Adipocyte (in vitro differentiated cells): Measurements from ENCODE around the gene BAG3.
"Not testable (repeated sequence)": the region's sequence is repeated elsewhere in the genome, so short reads cannot be mapped to it uniquely, and the experiment has no call there.

Source experiments
- DNase-seq: peaks from one replicate; pipeline ENCODE4 v3.0.0-alpha.2; 2015; ENCODE audit warnings: low read depth
- H3K27me3 ChIP-seq: replicated peaks from 2 replicates; pipeline ENCODE4 v1.7.0; 2013; ENCODE audit warnings: mild to moderate bottlenecking, low read length, moderate library complexity; ENCODE audit not compliant: control insufficient read depth, insufficient read depth
- H3K36me3 ChIP-seq: 2 replicates; pipeline ENCODE4 v1.7.0; 2013; ENCODE audit warnings: low read length, mild to moderate bottlenecking, moderate library complexity; ENCODE audit not compliant: control insufficient read depth, insufficient read depth, severe bottlenecking
- H3K4me1 ChIP-seq: 2 replicates; pipeline ENCODE4 v1.7.0; 2013; ENCODE audit warnings: mild to moderate bottlenecking, low read length, moderate library complexity; ENCODE audit not compliant: control insufficient read depth, insufficient read depth
- H3K4me3 ChIP-seq: 2 replicates; pipeline ENCODE4 v1.7.0; 2013; ENCODE audit warnings: mild to moderate bottlenecking, low read length, moderate library complexity
- H3K9ac ChIP-seq: 2 replicates; pipeline ENCODE4 v1.7.0; 2013; ENCODE audit warnings: mild to moderate bottlenecking, low read length, moderate library complexity
- H3K9me3 ChIP-seq: 2 replicates; pipeline ENCODE4 v1.7.0; 2013; ENCODE audit warnings: mild to moderate bottlenecking, low read length, moderate library complexity; ENCODE audit not compliant: control insufficient read depth

BAG3 gene

DNA sequence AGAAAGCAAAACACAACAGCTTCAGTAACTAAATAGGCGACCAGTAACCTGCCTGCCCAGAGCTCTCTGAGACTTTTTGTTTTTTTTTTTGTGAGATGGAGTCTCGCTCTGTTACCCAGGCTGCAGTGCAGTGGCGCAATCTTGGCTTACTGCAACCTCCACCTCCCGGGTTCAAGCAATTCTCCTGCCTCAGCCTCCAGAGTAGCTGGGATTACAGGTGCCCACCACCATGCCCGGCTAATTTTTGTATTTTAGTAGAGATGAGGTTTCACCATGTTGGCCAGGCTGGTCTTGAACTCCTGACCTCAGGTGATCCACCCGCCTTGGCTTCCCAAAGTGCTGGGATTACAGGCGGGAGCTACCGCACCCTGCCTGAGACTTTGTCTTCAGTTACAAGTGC is 31.4 kb upstream of the BAG3 start:
- H3K27me3 ChIP-seq, H3K9me3 ChIP-seq, H3K36me3 ChIP-seq, DNase-seq, H3K4me3 ChIP-seq, H3K9ac ChIP-seq: not testable (repeated sequence)
- H3K4me1 ChIP-seq = peaks cover 32% of the 10 kb centered on the region

DNA sequence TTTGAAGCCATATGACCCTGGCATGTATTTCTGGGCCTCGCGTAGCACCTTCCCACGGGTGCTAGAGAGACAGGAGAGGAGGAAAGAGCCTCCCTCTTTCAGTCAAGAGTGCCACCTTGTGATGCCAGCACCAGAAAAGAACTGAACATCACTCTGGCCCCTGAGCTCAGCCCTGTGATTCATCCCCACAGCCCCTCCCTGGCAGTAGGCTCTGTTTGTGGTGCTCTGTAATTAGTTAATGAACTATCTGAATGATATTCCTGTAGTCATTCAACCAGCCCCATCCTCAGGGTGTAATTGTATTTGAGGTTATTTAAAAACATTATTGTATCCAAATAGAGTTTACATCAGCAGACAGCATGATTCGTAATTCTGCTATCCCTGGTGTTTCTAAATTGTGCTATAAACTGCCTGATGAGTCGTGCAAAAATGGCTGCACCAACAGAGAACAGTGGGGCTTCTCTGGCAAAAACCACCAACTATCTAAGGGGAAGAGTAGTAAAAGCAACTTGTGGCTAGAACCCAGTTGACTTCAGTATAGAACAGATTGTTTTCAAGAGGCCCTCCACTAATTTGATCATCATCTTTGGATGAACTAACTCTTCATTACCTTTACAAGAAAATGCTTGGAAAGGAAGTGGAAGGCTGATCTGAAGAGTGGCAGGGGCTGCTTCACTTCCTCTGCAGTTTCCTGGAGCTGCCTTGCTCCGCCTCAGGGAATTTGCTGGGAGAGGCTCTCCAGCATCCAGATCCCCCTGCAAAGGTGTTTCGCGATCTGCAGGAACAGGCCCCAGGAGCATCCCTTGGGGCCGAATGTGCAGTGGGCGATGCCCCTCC is 30.7 kb upstream of the BAG3 start:
- H3K9me3 ChIP-seq = no peaks in the 10 kb centered on the region
- no peaks in the 10 kb centered on the region for H3K36me3 ChIP-seq
- no peaks in the 10 kb centered on the region for H3K27me3 ChIP-seq
- peak; percentile 27 for DNase-seq
- H3K4me1 ChIP-seq = peaks cover 32% of the 10 kb centered on the region
- H3K4me3 ChIP-seq = no peak overlapping the region
- H3K9ac ChIP-seq = no peak overlapping the region

DNA sequence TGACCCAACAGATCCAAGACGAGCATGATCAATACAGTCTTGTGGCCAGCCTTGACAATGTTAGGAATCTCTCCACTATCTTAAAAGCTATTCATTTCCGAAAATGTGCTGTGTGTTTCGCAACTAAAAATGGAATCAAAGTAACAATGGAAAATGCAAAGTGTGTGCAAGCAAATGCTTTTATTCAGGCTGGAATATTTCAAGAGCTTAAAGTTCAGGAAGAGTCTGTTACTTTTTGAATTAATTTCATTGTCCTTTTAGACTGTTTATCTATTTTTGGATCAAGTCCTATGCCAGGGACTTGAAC is 30.1 kb upstream of the BAG3 start:
- H3K27me3 ChIP-seq = no peaks in the 10 kb centered on the region
- DNase-seq = no peak
- H3K4me3 ChIP-seq = no peak overlapping the region
- no peak overlapping the region for H3K9ac ChIP-seq
- H3K36me3 ChIP-seq = no peaks in the 10 kb centered on the region
- peaks cover 32% of the 10 kb centered on the region for H3K4me1 ChIP-seq
- no peaks in the 10 kb centered on the region for H3K9me3 ChIP-seq

DNA sequence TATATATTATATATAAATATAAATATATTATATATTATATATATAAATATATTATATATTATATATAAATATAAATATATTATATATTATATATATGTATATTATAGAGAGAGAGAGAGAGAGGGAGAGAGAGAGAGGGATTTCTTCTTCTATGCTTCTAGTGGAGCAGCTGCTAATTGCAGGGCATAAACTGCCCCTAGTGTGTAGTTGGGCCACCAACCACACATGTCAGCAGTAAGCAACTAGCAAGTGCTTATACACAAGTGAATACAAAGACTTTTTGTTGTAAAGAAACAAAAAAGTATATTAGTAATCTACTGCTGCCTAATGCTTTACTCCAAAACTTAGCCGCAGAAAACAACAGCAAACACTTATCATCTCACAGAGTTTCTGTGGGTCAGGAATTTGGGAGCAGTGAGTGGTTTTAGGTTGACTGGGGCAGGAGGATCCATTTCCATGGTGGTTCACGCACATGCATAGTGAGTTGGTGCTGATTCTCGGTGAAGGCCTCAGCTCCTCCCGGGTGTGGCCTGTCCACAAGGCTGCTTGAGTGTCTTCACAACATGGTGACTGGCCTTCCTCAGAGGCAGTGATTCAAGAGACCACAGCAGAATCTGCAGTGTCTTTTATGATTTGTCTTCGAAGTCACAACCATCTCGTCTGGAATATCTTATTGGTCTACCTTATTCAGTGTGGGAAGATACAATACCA is 25.5 kb upstream of the BAG3 start:
- Histone ChIP-seq H3K4me1 (peaks cover 5% of the 10 kb centered on the region), H3K36me3 (no peaks in the 10 kb centered on the region), H3K9me3 (no peaks in the 10 kb centered on the region), H3K9ac (no peak overlapping the region), H3K4me3 (no peak overlapping the region), H3K27me3 (no peaks in the 10 kb centered on the region)
- DNase-seq = no peak

DNA sequence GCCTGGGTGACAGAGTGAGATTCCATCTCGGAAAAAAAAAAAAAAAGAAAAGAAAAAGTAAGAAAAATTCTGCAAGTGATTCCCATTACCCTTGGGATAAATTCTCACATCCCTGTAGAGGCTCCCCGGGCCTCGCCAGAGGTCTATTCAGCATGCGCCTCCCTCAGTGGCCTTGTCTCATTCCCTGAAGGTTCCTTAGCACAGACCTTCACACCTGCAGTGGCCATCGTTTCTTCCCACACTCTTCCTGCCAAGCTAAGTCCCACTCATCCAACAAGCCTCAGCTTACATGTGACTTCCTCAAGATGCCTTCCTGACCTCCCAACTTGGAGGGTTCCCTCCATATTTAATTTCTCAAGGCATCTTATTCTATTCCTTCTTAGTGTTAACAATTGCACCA is 20.9 kb upstream of the BAG3 start:
- Histone ChIP-seq H3K9me3 (no peaks in the 10 kb centered on the region), H3K9ac (no peak overlapping the region), H3K36me3 (no peaks in the 10 kb centered on the region), H3K27me3 (no peaks in the 10 kb centered on the region), H3K4me1 (peaks cover 6% of the 10 kb centered on the region), H3K4me3 (no peak overlapping the region)
- no peak for DNase-seq

DNA sequence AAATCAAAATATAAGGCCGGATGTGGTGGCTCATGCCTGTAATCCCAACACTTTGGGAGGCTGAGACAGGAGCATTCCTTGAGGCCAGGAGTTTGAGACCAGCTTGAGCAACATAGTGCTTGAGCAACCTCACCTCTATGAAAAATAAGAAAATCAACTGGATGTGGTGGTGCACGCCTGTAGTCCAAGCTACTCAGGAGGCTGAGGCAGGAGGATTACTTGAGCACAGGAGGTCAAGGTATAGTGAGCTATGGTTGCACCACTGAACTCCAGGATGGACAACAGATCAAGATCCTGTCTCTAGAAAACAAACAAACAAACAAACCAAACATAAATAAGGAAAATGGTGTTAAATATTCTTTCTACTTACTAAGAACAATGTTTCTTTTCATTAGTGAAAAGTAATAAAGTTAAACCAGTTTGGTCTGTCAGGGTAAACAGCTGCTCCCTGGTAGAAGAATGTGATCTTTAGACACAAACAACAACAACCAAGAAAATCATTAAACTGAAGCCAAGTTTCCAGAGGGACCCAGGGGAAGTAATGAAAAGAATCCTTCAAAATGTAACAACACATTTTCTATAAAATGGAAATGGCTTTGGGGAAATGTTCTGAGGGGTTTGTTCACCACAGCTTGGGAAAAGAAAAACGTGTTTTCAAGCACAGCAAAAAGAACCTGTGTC is 17.5 kb upstream of the BAG3 start:
- no peak for DNase-seq
- Histone ChIP-seq H3K27me3 (no peaks in the 10 kb centered on the region), H3K9me3 (no peaks in the 10 kb centered on the region), H3K4me3 (no peak overlapping the region), H3K4me1 (peaks cover 6% of the 10 kb centered on the region), H3K36me3 (no peaks in the 10 kb centered on the region), H3K9ac (peak overlapping the region; percentile 46)

DNA sequence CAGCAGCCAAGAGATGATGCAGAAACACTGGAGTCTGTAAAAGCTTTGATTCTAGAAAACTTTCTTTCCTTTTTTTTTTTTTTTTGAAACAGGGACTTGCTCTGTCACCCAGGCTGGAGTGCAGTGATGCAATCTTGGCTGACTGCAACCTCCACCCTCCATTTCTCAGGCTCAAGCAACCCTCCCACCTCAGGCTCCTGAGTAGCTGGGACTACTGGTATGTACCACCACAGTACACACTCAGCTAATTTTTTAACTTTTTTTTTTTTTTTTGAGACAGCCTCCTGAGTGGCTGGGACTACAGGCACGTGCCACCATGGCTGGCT is 17.0 kb upstream of the BAG3 start:
- no peaks in the 10 kb centered on the region for H3K27me3 ChIP-seq
- peak; percentile 61 for DNase-seq
- no peaks in the 10 kb centered on the region for H3K9me3 ChIP-seq
- no peak overlapping the region for H3K4me3 ChIP-seq
- H3K36me3 ChIP-seq = no peaks in the 10 kb centered on the region
- peaks cover 6% of the 10 kb centered on the region for H3K4me1 ChIP-seq
- H3K9ac ChIP-seq = peak overlapping the region; percentile 46

DNA sequence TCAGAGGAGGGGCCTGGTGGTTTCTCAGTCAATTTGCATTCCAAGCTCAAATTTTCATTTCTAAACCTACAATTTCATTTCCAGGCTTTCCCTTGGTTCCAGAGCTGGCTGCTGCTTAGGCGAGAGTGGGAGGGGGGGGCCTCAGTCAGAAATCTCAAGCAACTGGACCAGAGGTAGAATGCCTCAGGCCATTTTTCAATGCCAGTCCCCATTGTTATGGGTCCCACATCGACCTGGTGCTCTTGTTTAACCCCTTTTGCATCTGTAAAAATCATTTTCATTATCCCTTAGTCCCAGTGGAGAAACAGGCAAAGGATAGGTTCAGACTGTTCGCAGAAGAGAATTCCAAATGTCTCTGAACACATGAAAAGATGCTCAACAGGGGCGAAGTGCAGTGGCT is 13.5 kb upstream of the BAG3 start:
- Histone ChIP-seq H3K9me3 (no peaks in the 10 kb centered on the region), H3K36me3 (no peaks in the 10 kb centered on the region), H3K4me3 (no peak overlapping the region), H3K4me1 (peaks cover 6% of the 10 kb centered on the region), H3K27me3 (no peaks in the 10 kb centered on the region), H3K9ac (no peak overlapping the region)
- no peak for DNase-seq

DNA sequence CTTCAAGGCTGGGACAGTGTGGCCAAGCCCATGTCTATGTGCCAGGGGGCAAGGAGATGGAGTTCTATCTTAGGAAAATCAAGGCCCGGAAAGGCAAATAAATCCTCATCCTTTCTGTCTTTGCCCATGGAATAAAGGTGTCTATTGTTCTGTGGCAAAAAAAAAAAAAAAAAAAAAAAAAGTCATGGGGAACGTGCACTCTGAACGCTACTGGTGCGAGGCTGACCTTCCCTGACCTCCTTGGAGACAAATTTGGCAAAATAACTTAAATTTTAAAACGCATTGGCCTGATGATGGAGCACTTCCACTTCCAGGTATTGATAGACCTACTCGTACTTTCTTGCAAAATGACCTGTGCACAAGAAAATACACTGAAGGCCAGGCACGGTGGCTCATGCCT is 12.2 kb upstream of the BAG3 start:
- no peak overlapping the region for H3K4me3 ChIP-seq
- H3K36me3 ChIP-seq = no peaks in the 10 kb centered on the region
- peaks cover 1% of the 10 kb centered on the region for H3K4me1 ChIP-seq
- no peaks in the 10 kb centered on the region for H3K9me3 ChIP-seq
- no peak for DNase-seq
- H3K27me3 ChIP-seq = no peaks in the 10 kb centered on the region
- H3K9ac ChIP-seq = no peak overlapping the region

DNA sequence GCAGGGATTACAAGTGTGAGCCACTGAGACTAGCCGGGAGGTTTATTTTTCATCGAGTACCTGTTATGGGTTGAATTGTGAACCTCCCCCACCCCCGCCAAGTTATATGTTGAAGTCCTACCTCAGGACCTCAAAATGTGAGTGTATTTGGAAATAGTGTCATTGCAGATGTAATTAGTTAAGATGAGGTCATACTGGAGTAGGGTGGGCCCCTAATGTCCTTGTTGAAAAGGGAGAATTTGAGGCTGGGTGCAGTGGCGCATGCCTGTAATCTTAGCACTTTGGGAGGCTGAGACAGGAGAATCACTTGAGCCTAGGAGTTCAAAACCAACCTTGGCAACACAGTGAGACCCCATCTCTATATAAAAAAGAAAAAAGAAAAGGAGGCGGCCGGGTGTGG is 10.8 kb upstream of the BAG3 start:
- Histone ChIP-seq H3K36me3 (no peaks in the 10 kb centered on the region), H3K9ac (no peak overlapping the region)

DNA sequence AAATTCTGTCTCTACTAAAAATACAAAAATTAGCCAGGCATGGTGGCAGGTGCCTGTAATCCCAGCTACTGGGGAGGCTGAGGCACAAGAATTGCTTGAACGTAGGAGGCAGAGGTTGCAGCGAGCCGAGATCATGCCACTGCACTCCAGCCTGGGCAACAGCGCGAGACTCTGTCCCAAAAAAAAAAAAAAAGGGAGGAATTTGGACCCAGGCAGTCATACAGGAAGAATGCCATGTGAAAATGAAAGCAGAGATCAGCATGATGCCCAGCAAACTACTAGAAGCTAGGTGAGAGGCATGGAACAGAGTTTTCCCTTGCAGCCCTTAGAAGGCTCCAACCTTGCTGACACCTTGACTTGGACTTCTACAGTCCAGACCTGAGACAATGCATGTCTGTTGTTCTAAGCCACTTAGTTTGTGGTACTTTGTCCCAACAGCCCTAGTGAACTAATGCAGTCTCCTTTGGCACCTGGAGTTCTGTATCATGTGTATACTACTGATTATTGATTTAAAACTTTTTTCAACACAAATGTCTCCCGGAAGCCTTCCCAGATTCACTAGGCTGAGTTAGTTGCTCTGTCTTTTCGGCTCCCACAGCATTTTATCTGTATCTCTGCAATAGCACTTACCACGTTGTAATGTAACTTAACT is 10.2 kb upstream of the BAG3 start:
- no peak overlapping the region for H3K4me3 ChIP-seq
- H3K9me3 ChIP-seq = peaks cover 13% of the 10 kb centered on the region
- no peak for DNase-seq
- no peaks in the 10 kb centered on the region for H3K36me3 ChIP-seq
- no peak overlapping the region for H3K9ac ChIP-seq
- H3K27me3 ChIP-seq = no peaks in the 10 kb centered on the region
- H3K4me1 ChIP-seq = no peaks in the 10 kb centered on the region

More for the DNA sequence above, 10.8 kb upstream of the BAG3 start:
- no peak for DNase-seq
- Histone ChIP-seq H3K4me3 (no peak overlapping the region), H3K9me3 (peaks cover 12% of the 10 kb centered on the region), H3K4me1 (no peaks in the 10 kb centered on the region), H3K27me3 (no peaks in the 10 kb centered on the region)
